GM19025 (cell line): Measurements from ENCODE around the gene LAMP1.
"Not testable (repeated sequence)": the region's sequence is repeated elsewhere in the genome, so short reads cannot be mapped to it uniquely, and the experiment has no call there.

Source experiments
- ATAC-seq: cut with Tn5 transposase; IDR thresholded peaks from one replicate; pipeline ENCODE4 v1.9.1; 2021; ENCODE audit warnings: mild to moderate bottlenecking, low read depth, moderate library complexity; ENCODE audit not compliant: unreplicated experiment

Gene LAMP1

DNA sequence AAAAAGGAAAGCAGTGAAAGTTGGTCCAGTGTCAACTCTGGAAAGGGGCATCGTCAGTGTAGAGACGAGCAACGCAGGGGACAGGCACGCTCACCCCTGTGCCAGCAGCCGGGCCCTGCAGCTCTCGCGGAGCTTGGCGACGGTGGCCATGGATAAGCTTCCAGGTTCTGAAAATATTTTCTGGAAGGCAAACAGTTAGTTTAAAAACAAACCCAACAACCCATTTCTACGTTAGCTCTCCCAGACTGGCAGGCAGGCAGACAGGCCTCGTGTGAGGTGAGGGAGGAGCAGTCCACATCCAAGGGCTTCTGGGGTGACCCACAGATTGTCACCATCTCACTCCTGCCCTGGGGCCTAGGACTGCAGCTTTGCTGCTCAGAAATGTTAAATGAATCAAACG is 27.4 kb downstream of the LAMP1 start:
- no peak for ATAC-seq

DNA sequence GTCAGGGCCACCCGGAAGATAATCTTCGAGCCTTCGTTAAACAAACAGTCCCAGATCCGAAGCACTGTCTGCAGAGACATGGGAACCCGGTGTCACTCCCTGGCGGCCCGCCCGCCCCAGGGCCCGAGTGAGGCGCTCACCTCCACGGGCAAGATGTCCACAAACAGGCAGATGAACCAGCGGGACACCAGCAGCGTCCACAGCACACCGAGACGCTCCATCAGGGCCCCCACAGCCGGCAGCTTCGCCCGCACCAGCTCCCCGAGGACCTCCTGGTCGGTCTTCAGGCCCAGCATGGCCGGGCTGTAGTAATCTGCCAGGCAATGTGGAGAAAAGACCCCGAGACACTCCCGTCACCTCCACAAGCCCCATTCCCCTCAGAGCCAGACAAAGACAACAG is 28.7 kb downstream of the LAMP1 start:
- ATAC-seq = no peak

DNA sequence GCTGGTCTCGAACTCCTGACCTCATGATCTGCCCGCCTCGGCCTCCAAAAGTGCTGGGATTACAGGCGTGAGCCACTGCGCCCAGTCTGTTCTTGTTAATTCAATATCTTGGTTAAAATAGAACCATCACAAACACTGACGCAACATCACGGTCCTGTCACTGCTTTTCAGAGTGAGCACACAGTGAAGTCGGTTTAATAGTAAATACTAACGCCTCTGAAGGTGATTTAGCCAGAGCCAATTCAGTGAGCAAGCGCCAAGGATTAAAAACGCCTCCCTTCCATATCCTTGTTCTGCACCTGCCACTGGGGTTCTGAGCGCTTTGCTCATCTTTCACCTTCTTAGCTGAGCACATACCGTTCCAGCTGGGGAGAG is 30.3 kb downstream of the LAMP1 start:
- no peak for ATAC-seq

DNA sequence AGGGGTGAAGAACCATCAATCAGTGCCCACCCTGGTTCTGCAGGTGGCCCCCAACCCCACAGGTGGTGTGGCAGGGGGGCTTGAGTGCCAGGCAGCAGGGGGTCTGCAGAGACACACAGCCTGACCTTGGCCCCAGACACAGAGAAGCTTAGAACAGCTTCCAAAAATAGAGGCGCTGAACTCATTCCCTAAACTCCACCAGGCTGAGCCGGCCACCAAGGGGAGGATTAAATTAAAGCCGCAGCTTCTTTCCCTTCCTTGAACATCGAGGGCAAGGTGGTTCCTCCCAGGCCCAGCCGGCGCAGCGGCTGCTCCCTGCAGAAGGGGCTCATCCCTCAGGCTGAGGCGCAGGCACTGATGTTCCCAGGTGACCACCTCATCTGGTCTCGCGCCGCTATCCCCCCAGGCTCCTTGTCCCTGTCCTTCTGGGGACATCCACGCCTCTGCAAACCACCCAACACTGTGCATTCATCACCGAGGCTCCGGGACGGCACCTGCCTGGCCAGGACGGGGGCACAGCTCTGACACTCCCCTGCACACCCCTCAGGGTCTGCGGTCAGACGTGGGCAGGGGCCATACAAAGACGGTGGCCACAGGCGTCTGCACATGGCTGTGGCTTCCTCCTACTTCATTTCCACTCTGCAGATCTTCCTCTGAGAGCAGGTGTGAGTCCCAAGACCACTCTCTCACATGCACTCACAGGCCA is 30.9 kb downstream of the LAMP1 start:
- no peak for ATAC-seq

DNA sequence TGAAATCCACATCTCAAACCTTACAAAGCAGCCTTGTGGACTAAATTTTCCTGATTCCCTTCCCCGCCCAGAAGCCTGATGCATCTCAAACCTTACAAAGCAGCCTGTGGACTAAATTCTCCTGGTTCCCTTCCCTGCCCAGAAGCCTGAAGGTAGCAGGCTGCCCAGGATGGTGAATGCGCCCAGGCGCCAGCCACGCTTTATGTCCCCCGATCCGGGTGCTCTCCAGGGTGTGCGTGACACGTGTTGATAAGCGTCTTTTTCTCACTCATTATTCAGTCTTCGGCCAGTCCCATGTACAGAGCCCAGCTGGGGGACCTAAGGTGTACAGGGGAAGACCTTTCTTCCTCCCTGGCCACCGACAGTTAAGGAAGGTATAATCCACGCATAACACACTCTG is 31.8 kb downstream of the LAMP1 start:
- ATAC-seq = no peak

DNA sequence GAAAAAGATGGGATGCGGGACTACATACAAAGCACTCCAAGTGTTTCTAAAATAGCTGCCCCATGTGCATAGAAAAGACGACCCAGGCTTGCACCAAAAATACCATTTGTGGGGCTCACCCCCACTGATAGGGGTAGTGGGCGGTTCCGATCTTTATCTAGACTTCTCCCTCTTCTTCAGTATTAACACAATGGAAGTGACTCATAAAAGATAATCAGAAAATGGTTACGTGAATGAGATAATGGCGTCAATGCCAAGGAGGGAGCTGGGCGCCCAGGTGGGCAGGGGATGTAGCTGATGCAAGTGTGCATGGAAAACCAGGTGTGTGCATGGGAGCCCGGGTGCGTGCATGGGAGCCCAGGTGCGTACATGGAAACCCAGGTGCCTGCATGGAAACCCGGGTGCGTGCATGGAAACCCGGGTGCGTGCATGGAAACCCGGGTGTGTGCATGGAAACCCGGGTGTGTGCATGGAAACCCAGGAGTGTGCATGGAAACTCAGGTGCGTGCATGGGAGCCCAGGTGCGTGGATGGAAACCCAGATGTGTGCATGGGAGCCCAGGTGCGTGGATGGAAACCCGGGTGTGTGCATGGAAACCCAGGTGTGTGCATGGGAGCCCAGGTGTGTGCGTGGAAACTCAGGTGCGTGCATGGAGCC is 32.7 kb downstream of the LAMP1 start:
- ATAC-seq = no peak

DNA sequence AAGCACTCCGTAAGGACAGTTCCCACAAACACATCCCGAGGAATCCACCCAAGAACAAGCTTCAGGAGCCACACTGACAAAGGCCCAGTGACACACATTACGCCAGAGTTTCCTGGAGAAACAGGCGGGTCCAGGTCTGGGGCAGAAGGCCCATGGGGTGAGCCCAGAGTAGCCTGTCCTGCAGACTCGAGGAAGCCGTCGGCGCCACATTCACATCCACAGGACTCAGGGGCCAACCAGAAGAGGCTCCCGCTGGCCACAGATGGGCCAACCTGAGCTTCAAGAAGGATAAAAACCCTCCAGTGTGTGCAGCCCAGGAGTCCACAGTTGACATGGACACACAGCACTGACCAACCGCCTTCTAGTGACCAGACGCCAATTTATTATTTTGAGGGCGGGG is 35.6 kb downstream of the LAMP1 start:
- no peak for ATAC-seq

DNA sequence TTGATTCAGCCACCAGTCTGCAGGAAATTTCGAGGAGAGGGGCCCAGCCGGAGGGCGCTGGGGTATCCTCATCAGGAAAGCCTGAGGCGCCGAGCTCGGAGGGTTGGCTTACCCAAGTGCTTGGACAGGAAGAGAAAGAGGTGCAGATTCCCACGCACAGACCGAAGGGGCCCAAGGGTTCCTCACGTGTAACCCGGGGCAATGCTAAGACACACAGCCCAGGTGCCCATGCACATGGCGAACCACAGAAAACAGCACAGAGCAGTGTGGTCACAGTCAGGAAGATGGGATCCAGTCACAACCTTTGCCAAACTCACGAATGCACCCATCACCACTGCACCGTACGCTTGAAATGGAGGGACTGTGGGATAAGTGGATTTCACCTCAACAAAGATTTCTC is 36.0 kb downstream of the LAMP1 start:
- ATAC-seq = no peak

DNA sequence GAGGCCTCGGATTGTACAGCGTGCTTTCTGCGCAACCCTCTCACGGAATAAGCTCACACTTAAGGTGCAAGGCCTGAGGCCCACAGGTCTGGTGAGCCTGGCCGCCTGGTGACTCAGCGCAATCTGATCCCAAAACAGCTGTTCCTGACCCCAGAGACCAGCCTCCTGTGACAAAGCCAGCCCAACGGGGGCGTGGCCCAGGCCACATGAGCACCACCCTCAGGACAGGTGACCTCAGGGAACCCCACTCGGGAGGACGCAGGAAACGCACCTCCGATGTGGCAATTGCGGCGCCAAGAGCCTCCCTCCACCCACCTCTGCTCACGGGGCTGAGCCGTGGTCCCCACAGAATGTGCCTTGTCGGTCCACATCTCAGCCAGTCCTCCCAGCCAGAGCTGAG is 40.5 kb downstream of the LAMP1 start:
- no peak for ATAC-seq

DNA sequence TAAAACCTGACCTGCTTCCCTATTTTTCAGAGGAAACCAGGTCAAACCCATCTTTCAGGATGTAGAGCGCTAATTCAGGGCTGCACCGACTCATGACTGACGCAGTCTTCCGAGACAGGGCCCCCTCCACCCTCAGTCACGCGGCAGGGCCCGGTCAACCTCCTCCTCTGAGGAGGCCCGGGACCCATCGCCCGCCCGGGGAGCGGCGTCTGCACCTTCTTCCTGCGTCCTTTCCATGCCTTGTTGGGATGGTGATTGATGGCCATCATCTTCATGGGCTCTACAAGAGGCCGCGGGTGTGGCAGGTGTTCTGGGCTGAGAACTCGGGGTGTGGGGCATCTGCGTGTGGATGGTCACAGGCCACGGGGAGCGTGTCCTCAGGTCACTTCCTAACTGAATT is 40.9 kb downstream of the LAMP1 start:
- ATAC-seq = no peak

DNA sequence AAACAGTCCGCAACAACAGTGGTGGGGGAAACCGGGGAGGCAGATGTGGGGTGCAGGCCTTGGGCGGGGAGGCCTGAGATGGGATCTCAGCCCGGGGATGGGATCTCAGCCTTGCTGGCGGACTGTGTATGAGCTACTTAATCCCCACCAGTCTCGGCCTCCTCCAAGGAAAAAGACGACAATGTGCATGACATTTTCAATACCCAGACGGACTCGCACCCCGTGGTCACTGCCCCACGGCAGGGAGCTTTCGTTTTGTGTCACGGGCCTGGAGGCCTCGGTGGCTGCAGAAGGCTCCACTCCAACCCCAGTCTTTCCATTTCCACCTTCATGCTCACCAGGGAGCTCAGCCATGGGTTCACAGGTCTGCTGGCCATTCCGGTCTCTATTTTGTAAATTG is 41.4 kb downstream of the LAMP1 start:
- no peak for ATAC-seq

DNA sequence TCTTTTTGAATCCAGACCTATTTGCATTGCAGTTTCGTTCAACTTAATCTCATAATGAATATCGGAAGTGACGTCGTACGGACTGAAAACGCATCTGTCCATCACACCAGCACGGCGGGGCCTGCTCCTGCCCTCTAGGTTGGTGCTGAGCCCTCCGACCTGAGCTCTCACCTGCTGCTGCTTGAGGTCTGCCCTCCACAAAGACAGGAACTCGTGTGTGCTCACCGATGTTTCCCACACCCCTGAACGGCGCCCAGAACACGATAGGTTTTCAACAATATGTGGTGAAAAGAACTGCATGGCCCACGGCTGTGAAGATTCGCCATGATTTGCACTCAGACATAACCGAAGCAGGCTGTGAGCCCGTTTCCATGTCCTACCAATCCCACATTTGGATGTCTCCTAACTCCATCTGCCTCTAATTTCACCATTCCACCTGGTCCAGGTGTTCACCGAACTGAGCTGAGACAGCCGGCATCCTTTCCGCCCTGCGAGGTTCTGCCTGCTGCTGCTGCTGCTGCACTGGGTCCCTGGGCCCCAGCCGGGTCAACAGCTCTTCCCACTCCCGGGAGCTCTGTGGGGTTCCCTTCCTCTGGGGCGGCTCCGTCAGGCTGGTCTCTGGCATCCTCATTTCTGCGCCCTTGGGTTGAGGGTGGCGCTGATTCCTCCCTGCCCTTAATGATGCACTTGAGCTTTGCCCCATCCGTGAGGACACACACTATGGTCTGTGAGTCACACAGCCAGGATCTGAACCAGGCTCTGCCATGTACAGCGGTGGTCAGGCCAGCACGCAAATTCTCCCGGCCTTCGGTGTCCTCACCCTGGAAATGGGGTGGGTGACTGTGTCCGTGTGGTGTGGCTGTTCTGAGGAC is 46.0 kb downstream of the LAMP1 start:
- no peak for ATAC-seq

DNA sequence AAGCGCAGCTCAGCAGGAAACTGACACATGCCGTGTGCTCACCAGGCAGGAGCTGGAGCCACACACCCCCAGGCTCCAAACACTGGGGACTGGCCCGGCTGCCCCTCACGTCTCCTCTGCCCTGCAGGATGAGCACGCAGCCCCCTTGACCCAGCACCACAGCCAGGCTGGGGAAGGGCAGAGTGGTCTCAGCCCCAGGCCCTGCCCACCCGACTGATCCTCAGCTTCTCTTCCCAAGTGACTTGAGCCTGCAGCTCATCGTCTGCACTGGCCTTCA is 46.6 kb downstream of the LAMP1 start:
- no peak for ATAC-seq

DNA sequence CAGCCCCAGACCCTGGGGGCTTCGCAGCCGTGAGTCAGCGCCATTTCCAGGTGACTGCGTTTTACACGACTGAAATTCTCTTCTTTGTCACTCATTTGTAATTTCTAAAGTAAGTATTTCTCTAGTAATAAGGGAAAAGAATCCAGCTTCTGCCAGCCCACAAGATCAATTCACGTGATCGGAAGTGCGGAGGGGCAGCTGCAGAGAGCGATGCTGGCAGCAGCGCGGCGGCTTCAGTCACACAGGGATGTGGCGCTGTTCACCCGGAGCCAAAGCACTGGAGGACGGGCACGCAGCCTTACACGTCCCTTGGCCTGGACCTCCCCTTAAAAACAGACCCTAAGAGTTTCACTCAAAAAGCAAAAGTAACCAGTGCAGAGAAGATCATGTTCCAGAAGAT is 48.4 kb downstream of the LAMP1 start:
- no peak for ATAC-seq

DNA sequence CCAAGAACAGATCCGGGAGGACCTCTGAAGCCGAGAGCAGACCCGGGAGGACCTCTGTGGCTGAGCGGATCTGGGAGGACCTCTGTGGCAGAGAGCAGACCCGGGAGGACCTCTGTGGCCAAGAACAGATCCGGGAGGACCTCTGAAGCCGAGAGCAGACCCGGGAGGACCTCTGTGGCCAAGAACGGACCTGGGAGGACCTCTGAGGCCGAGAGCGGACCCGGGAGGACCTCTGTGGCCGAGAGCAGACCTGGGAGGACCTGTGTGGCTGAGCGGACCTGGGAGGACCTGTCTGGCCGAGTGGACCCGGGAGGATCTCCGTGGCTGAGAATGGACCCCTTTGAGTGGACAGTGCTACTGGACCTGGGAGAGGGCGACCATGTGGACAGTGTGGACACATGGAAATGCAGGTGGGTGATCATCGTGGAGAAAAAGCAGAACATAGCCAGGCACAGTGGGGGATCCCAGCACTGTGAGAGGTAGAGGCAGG is 50.7 kb downstream of the LAMP1 start:
- not testable (repeated sequence) for ATAC-seq

DNA sequence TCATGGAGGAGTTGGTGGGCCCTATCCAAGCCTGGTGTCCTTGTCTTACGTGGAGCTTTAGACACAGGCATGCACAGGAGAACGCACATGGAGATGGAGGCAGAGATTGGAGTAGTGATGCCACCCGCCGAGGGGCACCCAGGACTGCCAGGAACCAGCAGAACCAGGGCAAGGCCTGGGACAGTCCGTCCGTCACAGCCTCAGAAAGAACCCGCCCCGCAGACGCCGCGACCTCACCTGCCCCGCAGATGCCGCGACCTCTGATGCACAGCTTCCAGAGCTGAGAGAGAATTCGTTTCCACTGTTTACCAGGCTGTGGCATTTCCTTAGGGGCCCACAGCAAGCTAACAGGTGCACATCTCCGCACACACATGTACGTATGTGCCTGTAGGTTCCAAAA is 51.6 kb downstream of the LAMP1 start:
- no peak for ATAC-seq

DNA sequence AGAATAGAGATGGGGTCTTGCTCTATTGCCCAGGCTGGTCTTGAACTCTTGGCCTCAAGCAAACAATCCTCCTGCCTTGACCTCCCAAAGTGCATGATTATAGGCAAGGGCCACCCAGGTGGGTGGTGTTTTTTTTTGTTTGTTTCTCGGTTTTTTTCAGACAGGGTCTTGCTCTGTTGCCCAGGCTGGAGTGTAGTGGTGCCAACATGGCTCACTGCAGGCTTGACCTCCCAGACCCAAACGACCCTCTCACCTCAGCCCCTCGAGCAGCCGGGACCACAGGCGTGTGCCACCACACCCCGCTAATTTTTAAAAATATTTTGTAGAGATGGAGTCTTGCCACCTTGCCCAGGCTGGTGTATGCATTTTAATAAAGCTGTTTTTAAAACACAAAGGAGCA is 52.0 kb downstream of the LAMP1 start:
- no peak for ATAC-seq

DNA sequence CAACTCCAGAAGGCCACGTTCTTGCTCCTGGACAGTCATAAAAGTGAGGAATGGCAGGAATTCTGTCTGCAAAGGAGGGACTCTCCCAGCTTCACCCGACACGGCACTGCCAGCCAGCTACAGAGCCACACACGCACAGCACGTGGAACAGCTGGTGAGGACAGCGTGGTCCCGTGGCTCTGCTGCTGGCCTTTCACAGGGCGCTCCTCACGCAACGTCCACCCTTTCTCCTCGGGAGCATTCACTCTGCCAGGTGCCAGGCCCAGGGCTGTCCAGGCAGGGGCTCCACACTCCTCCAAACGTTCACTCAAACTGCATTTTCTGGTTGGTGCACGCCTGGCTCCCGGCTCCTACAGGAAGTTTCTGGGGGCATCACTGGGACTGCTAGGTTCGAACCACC is 52.5 kb downstream of the LAMP1 start:
- ATAC-seq = no peak

DNA sequence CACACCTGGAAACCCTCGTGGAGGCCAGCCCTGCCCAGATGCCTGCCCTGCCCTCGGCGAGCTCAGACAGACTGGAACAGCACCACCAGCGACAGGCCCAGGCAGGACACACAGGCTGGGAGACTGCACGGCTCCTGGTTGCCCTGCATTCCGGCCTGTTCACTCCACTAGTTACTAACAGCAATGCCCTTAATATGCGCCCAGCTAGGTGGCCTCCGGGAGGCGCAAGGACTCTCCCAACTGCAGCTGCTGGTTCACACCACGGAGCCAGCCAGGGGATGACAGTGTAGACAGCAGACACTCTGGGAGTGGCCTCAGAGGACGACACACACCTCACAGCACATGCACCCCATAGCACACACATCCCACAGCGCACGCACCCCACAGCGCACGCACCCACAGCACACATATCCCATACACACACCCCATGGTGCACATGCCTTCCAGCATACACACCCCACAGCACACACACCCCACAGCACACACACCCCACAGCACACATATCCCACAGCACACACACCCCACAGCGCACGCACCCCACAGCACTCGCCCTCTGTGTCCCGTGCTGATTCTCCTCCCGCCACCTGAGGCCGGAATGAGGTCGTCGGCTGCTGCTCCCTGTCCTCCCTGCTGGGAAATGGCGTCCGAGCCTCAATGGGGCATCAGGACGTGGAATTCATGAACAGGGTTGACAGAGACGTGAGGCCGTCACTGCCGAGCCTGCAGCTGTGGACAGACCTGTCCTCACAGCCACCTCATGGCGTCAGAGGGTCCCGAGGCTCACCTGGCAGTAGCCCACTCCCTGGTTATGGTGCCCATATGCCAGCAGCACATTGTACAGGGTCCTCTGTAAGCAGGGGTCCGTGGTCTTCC is 53.3 kb downstream of the LAMP1 start:
- ATAC-seq = no peak

DNA sequence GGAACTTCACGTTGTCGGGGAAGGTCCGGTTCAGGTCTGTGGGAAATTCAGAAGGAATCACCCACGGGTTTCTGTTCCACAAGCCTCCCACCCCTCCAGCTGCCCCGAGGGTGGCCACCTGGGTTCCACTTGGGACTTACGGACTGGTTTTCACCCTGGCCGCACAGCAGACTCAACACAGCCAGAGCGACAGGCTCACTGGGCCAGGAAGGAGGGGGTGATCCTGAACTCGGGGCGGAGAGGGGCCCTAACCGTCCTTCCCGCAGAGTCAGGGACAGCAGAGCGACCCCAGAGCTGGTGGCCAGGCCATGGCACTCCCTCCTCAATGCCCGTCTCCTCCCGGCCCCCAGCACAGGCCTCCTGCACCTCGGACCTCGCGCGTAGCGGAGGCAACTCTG is 53.9 kb downstream of the LAMP1 start:
- ATAC-seq = no peak

DNA sequence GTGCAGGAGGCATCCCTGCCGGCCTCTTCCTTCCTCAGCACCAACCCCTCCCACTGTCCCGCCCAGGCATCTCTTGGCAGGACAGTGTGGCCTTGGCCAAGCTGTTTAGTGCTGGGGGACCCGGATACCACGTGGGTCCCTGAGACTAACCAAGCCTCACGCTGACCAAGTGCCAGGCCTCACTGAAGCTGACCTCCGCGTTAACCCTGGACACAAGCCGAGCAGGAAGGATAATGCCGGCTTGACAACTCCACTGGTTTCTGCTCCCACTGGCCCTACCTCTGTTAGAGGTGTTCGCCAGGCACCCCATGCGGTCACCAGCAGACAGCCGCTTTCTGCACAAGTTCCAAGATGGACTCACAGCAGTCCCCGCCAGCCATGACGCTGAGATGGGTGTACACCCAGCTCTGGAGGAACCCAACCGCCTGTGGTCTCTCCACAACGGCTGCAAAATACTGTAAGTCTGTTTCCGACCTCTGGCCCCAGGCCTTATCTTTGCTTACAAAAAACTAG is 54.5 kb downstream of the LAMP1 start:
- ATAC-seq = no peak
